Left renal pelvis (tissue), 4 donors: ENCODE measurements around the gene NLRP5. TPM values are rescaled to one million over a fixed set of nuclear protein-coding genes. Genes with fewer than 3 reads are reported as not detected.
"Not testable (repeated sequence)": the region's sequence is repeated elsewhere in the genome, so short reads cannot be mapped to it uniquely, and the experiment has no call there.

ENCODE experiments used
- DNase-seq, 4 donors: peaks; one replicate each; pipeline ENCODE4 v3.0.0-alpha.2; 2013; ENCODE audit warnings: low read depth in 4 of 4, low spot score in 3 of 4
- polyA plus RNA-seq, 4 donors: library from polyadenylated mRNA; unstranded; fragments of 120-200 nt; gene quantifications; one replicate each; pipeline ENCODE4 v1.2.1, GENCODE V29; 2013; ENCODE audit not compliant: insufficient read length in 4 of 4

NLRP5 gene
- polyA plus RNA-seq, 4 donors, result not detected

DNA sequence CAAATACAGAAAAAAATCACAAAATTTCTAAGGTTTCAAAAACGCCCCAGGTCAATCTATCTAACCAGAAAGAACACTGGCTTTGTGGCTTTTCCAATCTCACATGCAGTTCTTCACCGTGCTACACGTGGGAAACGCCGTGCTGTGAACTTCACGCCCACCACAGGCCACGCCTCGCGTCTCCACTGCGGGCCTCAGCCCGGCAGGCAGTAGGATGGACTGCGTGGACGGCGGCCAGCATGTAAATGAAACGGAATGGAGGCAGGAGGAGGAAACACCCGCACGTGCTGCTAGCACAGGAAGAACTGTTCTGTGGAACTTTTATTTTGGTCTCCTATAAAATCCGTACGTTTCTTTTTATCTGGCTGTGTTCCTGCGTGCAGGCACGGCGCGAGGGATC, 110.7 kb downstream of the NLRP5 start:
- DNase-seq, result no peak

DNA sequence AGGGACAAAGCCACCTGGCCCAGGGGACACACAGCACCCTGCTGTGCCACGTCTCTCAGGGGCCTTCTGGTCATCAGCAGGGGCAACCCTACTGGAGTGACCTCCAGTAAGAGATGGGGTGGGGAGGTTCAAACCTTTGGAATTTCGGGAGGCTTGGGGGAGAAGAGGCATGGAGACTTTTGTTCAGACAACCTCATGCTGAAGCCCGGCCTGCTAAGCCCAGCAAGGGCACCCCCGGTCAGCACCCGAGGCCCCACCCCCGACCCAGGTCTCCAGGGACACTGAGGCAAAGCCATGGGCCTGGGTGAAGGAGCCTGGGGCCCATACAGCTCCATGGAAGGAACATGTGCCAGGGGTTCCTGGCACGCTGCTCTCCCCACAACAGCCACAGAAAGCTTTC, 111.2 kb downstream of the NLRP5 start:
- no peak for DNase-seq

DNA sequence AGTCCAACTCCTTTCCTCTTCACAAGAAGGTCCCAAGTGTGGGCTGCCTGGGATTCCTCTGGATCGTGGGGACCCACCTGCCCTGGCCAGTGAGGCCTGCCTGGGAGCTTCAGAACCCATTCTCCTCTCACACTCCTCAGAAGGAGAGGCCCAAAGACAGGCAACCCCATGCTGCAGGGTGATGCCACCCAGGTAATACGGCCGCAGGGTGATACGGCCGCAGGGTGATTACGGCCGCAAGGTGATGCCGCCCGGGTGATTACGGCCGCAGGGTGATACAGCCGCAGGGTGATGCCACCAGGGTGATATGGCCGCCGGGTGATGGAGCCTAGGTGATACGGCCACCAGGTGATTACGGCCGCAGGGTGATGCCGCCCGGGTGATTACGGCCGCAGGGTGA, 111.7 kb downstream of the NLRP5 start:
- DNase-seq, result not testable (repeated sequence)

DNA sequence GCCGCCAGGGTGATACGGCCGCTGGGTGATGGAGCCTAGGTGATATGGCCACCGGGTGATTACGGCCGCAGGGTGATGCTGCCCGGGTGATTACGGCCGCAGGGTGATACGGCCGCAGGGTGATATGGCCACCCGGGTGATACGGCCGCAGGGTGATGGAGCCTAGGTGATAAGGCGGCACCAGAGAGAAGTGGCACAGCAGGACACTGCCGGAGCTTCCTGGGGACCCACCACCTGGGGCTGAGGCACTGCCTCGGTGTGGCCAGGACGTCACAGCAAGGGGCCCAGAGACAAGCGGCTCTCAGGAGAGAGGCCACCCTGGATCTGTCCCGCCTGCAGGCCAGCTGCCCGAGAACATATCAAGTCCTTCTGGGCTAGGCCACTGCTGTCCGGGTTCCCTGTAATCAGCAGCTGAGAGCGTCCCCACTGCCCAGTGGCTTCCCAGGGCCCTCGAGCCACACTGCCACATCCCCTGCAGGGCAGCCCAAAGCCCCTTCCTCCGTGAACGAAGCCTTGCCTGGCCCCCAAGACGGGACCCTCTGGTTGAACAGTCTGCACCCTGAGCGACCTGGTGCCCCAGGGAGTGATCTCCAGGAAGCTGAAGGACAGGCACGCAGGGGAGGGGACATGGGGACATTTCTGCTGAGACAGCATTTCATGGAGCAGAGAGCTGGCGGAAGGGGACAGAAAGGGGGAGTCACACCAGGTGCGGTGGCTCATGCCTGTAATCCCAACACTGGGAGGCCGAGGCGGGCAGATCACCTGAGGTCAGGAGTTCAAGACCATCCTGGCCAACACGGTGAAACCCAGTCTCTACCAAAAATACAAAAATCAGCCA, 112.4 kb downstream of the NLRP5 start:
- DNase-seq, result no peak

DNA sequence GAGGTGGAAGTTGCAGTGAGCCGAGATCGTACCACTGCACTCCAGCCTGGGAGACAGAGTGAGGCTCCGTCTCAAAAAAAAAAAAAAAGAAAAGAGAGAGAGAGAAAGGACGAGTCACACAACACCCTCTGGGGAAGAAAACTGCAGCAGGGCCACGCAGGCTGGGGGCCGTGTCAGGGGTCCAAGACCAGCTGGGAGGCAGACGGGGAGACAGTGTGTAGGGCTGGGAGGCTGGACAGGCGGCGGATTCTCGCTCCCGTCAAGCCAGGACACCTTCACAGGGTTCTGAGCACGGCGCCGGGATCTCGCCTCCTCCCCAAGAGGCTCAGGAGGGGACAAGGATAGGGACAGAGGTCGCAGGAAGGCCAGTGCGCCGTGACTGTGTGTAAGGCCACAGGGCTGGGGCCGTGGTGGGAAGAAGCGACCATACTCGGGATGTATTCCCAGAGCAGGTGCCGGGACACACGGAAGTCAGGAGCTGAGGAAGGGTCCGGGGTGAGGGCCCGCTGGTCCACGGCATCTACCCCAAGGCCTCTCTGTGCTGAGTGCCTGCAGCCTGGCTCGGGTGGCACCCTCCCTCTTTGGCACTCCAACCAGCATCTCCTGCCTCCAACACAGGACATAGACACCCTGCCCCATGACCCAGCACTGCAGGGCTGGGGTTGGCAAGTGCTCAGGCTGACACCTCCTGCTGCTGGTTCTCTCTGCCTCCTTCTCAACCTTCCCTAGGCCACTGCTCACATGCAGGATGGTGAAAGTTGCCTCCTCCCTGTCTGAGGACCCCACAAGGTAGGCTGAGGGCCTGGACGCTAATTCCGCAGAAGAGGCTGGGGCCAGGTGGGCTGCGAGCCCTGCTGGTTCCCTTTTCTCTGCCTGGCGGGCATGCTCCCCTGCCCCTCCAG, 113.3 kb downstream of the NLRP5 start:
- DNase-seq, result no peak

DNA sequence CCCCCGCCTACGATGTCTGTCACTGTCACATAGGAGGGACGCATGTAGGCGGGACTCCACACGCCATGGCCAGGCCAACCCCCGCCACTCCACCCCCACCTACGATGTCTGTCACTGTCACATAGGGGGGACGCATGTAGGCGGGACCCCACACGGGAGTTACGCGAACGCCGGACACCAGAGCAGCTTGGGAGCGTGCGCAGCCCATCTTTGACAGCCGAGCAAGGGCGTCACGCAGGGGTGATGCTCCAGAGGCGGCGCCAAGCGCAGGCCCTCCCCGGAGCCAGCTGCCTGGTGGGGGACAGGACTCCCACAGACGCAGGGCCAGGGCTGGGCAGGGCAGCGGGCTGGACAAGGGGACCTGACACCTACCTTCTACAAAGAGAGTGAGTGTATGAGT, 114.5 kb downstream of the NLRP5 start:
- DNase-seq, result no peak

DNA sequence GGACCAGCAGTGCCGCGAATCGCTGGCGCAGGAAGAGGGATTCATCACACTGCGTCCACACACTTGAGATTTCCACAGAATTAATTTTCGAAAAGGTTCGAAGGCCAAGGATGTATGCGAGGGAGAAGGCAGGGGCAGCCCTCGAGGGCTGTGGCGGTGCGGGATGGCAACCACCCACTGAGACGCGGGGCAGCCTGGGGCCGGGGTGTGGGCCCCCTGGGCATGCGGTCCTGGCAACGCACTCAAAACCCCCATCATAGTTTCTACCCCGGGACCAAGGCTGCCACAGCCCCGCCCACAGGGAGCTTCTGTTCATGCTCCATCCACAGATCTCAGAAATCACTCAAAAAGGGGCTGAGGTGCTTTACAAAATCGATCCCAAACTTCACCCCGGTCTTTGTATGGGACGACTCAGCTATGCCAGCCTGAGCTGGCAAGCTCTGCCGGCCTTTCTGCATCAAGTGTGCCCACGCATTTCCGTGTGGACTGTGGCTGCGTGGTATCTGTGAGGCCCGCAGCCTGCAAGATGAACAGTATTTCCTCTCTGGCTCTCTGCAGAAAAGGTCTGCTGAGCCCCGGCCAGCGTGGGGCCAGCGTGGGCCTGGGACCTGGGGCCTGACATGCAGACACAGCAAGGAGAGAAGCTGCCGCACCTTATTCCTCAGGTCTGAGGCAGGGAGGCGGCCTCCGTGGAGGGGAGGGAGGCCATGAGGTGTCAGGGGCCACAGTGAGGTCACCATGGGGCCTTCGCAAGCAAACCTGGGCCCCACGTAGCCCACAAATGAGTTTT, 115.4 kb downstream of the NLRP5 start:
- no peak for DNase-seq

DNA sequence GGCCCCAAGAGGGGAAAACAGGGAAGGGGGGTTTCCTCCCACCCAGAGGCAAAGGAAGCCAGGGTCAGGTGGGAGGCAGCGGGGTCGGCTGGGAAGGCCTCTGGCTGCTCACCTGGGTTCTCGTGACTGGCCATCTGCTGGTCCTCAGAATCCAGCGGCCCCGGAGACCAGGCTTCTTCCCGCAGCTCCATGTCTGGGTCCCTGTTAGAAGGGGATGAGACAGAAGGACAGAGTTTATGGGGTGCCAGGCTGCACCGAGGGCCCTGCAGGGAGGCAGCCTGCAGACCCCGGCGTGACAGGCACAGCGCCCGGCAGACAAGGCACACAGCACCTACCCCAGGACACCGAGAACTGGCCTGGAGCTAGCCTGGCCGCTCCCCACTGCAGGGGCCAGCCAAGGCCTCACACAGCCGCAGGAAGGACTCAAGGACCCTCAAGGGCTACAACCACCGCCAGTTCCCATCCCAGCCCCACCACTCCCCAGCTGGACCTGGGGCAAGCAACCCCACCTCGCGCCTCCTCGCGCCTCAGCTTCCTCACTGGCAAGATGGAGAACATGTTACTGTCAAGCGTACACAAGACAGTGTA, 116.5 kb downstream of the NLRP5 start:
- no peak for DNase-seq

DNA sequence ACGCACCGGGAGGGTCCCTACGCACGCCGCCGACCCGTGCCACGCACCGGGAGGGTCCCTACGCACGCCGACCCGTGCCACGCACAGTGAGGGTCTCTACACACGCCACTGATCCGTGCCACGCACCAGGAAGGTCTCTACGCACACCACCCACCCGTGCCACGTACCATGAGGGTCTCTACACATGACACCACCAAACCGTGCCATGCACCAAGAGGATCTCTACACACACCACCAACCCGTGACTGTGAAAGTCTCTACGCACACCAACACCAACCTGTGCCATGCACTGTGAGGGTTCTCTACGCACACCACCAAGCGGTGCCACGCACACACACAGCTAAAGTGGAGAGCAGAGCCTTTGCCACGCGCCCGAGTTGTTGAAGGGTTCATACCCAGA, 117.8 kb downstream of the NLRP5 start:
- DNase-seq, result no peak

DNA sequence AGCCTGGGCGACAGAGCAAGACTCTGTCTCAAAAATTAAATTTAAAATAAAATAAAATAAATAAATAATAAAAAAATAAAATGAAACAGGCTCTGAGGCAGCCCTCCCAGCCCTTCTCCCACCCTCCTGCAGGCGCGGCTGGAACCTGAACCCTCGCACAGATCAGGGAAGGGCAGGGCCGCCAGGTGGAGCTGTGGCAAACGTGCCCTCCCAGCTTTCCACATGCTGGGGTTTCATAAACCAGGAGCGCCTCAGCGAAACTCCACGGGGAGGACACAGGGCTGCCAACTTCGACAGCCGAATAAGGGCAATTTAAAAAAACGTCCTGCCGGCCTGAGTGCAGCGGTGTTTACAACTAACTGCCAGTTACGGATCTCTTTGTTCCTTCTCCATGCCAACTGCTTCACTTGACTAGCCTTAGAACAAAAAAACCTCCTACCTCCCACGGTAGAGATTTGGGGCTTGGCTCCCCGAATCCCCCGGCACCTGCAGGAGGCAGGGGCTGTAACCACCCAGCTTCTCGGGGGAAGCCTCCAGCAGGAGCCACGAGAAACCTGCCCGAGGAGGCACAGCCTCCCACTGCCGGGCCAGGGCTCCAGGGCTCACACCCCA, 118.6 kb downstream of the NLRP5 start:
- no peak for DNase-seq

DNA sequence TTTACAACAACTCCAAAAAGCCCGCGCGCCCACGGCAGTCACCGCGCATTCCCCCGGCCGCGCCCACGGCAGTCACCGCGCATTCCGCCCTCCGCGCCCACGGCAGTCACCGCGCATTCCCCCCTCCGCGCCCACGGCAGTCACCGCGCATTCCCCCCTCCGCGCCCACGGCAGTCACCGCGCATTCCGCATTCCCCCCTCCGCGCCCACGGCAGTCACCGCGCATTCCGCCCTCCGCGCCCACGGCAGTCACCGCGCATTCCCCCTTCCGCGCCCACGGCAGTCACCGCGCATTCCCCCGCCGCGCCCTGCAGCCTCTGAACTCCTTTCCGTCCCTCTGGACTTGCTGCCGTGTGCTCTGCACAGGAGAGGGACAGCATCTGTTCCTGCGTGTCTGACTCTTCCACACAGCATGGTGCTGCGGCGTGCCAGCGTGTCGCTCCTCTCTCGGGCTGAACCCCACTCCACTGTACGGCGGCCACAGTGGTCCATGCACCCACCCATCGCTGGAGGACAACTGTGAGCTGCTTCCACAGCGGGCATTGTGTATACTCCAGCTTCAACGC, 119.3 kb downstream of the NLRP5 start:
- not testable (repeated sequence) for DNase-seq

DNA sequence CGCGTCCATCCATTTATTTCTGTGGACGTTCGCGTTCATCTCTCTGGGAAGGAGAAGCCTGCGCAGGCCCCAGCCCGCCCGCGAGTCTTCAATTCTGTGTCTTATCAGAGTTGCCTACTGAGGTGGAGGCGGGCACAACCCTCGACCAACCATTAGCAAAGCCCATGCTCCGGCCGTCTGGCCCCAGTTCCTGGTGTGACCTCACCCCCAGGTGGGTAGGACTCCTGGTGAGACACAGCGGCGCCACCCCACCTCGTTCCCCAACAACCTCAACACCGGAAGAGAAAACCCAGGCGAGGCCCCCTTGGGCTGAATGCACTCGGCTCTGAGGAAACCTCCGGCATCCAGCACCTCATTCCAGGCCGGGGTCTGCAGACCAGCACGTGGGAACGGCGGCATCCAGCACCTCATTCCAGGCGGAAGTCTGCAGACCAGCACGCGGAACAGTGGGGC, 119.8 kb downstream of the NLRP5 start:
- no peak for DNase-seq

DNA sequence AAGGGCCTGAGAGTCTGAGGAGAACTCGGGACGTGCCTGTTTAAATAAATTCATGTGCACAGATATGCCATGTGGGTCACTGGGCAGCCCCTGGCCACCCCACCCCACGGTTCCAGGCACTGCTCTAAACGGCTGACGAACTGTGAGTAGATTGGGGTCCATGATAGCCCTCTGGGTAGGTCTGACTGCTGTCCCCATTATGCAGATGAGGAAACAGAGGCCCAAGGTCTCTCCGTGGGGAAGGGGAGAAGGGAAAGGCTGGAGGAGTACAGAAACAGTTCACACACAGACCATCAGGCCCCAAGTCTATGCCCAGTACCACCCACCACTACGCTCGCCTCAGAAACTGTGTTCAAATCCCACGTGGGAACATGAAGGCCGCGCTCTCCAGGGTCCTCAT, 120.4 kb downstream of the NLRP5 start:
- no peak for DNase-seq

DNA sequence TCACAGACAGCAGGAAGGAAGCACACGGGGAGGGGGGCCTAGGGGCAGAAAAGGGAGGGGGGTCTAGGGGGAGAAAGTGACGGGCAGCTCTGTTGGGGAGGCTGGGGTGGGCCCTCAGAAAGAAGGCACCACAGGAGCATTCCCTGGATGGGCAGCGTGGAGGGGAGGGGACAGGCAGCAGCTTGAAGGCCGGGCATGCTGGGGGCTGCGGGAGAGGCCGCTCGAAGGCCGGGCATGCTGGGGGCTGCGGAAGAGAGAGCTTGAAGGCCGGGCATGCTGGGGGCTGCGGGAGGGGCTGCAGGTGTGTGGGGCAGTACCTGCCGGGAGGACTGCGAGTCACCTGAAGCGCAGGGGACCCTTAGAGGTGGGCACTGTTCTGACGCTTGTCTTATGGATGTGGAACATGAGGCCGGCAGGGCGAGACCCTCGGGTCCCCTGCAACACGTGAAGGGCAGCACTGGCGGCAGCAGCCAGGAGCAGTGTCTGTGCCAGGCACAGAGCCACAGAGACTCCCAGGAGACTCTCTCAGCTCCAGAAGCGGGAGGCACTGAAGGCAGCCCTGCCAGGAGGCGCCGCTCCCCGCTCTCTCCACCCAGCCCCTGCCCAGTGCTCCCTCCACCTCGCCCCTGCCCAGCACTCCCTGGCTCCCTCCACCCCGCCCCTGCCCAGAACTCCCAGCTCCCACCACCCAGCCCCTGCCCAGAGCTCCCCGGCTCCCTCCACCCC, 121.2 kb downstream of the NLRP5 start:
- DNase-seq, result no peak

DNA sequence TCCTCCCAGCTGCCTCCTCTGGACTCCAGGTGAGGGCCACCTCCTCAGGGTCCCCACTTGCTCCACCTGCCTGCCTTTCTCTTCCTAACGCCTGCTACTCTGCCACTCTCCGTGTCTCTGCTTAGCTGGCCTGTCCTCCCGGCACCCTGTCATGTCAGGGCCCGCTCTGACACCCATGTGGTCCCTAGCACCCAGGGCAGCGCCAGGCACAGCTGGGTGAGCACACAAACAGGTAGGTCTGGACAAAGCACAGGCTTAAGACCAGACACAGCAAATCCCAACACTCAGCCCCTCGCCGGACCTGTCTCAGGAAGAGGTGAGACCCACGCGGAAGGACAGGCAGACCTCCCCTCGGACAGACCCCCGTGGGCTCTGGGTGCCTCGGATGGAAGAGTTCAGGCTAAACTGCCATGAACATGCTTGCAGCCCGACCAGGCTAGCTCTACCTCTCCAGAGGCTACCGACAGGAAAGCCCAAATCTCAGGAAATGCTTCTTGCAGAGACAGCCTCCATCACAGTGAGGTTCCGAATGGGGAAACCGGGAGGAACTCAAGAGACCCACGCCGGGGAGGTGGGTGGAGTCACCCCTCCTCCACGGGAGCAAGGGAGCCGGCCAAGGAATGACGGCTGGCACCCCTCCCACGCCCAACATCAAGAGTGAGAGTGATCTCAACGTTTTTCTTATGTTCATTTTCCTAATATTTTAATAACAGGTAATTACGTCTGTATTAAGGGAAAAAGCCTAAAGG, 122.0 kb downstream of the NLRP5 start:
- DNase-seq, result no peak

DNA sequence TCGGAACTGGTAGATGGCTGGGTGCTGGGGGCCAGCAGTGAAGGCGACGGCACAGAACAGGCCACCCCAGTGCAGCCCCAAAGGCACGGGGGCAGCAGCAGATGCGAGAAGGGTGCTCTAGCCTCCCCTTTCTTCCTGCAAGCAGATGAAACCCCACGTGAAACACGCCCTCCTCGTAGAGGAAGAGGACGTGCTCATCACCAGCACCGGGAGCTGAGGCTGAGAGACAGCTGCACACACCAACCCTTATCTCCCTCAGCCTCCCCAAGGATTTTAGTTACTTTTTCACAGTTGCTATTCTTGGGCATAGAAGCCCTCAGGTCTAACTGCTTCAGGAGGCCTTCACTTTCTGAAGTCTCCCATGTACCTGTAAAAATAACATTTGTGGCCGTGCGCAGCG, 122.7 kb downstream of the NLRP5 start:
- DNase-seq, result no peak

DNA sequence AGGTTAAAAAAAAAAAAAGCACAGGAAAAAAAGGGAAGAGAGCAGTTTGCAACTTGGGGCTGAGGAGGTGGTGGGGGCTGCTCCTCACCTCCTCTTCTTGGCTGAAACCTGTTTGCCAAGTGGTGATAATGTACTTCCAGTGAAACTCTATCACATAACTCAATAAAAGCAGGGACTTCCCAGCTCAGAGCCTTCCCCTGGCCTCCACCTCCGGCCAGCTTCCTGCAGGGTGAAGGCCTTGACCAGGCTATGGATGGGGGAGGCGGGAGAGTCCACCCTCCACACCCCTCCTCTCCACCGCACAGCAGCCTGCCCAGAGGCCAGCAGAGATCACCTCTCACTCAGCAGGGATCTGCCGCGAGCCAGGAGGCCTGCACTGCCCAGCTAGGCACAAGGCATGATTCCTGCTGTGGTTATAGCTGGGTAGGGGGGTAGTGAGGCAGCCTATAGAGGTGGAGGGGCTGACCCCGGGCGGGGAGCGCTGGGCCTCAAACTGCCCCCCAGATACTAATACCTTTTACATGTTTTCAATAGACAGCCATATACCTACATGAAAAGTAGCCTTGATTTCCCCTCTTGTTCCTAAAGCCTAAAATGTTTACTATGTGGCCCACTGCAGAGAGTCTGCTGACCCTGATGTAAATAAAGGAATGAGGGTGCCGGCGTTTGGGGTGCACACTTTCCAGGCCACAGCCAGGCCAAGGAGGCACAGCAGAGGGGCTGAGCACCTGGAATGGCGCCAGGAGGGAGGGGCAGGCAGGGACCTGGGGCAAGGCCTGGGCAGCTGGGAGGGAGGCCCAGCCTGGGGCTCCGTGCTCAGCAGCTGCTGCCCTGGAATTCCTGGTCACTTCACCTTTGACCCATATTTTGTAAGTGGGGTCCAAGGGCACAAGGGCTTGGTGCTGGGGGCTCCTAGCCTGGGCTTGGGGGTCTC, 124.2 kb downstream of the NLRP5 start:
- DNase-seq, result no peak
